ENCODE measurements around the gene PKDREJ. TPM values are rescaled to one million over a fixed set of nuclear protein-coding genes. Genes with fewer than 3 reads are reported as not detected.

The PKDREJ gene
- total RNA-seq, 1 experiment from 2014 or later: not detected

- TSS peak; percentile 43 for BruUV-seq (replicated peaks)
- Mint-ChIP-seq H3K4me1 (ENCODE audit: insufficient read depth, unreplicated experiment) (peaks cover 27% of the 10 kb centered on the region), H3K27ac (ENCODE audit: low read depth, unreplicated experiment) (peak overlapping the region; percentile 97), H3K9me3 (ENCODE audit: unreplicated experiment) (no peaks in the 10 kb centered on the region), H3K27me3 (ENCODE audit: insufficient read depth, unreplicated experiment) (no peaks in the 10 kb centered on the region), H3K36me3 (ENCODE audit: insufficient read depth, unreplicated experiment) (peaks cover 43% of the 10 kb centered on the region), H3K4me3 (ENCODE audit: unreplicated experiment) (peak overlapping the region; percentile 86)
- CTCF ChIA-PET: interaction anchor here (0.8 to 4.0 kb wide), 3 partner anchors 18 to 303 kb away, joined by 3 to 16 read pairs (median 5); no protein-coding TSS in a partner anchor
- POLR2A ChIA-PET: interaction anchor here (1.9 to 2.1 kb wide), 2 partner anchors 39 to 146 kb away, joined by 4 to 7 read pairs; partner anchors contain the start of genes PPARA and TRMU
- peak; percentile 47 for DNase-seq (ENCODE audit: unreplicated experiment)
- no peak for TF ChIP-seq CTCF (IDR thresholded peaks at IDR 0.05; ENCODE audit: unreplicated experiment)
- intact Hi-C loops (cut with micrococcal nuclease): no loop called here
Observed at GRCh38 chr22:46297151-46297812, 34.1 kb upstream of the PKDREJ start.

GRCh38 chr22:46296257-46297150, 33.4 kb upstream of the PKDREJ start, which contains the start of gene GTSE1:
TSS of gene GTSE1 (plus strand) at chr22:46296870. CDS start at chr22:46297401, 531 bp downstream.
- Mint-ChIP-seq H3K27ac (ENCODE audit: low read depth, unreplicated experiment) (peak within 1 kb of the TSS; percentile 97), H3K36me3 (ENCODE audit: insufficient read depth, unreplicated experiment) (peaks cover 48% of the 10 kb centered on the region), H3K4me3 (ENCODE audit: unreplicated experiment) (peak within 1 kb of the TSS; percentile 86), H3K4me1 (ENCODE audit: insufficient read depth, unreplicated experiment) (peaks cover 27% of the 10 kb centered on the region), H3K27me3 (ENCODE audit: insufficient read depth, unreplicated experiment) (no peaks in the 10 kb centered on the region), H3K9me3 (ENCODE audit: unreplicated experiment) (no peaks in the 10 kb centered on the region)
- peak; percentile 98 for DNase-seq (ENCODE audit: unreplicated experiment)
- POLR2A ChIA-PET: interaction anchor here (0.8 to 2.1 kb wide), 9 partner anchors 9 to 288 kb away, joined by 3 to 7 read pairs (median 5); partner anchors contain the start of genes CDPF1, PPARA, TRMU and TTC38
- intact Hi-C loops (cut with micrococcal nuclease): loop anchor here (1.0 kb wide), 2 partner anchors 28 to 174 kb away; partner anchors contain the start of gene TTC38
- CTCF ChIA-PET: interaction anchor here (0.6 to 4.0 kb wide), 7 partner anchors 10 to 302 kb away, joined by 3 to 16 read pairs (median 5); no protein-coding TSS in a partner anchor
- TF ChIP-seq CTCF (IDR thresholded peaks at IDR 0.05; ENCODE audit: unreplicated experiment): no peak
- BruUV-seq (replicated peaks): TSS peak; percentile 64

- intact Hi-C loops (cut with micrococcal nuclease): no loop called here
- peaks cover 44% of the 10 kb centered on the region for H3K36me3 Mint-ChIP-seq (ENCODE audit: insufficient read depth, unreplicated experiment)
- no peaks in the 10 kb centered on the region for H3K9me3 Mint-ChIP-seq (ENCODE audit: unreplicated experiment)
- POLR2A ChIA-PET: interaction anchor here (1.2 to 2.1 kb wide), 7 partner anchors 9 to 287 kb away, joined by 3 to 7 read pairs (median 5); partner anchors contain the start of genes CDPF1, PPARA and TRMU
- DNase-seq (ENCODE audit: unreplicated experiment): no peak
- peak overlapping the region; percentile 97 for H3K27ac Mint-ChIP-seq (ENCODE audit: low read depth, unreplicated experiment)
- CTCF ChIA-PET: interaction anchor here (0.6 to 4.0 kb wide), 7 partner anchors 9 to 290 kb away, joined by 3 to 16 read pairs (median 3); no protein-coding TSS in a partner anchor
- no peak for TF ChIP-seq CTCF (IDR thresholded peaks at IDR 0.05; ENCODE audit: unreplicated experiment)
- H3K4me3 Mint-ChIP-seq (ENCODE audit: unreplicated experiment): peak overlapping the region; percentile 86
- no TSS peak for BruUV-seq (replicated peaks)
- peaks cover 27% of the 10 kb centered on the region for H3K4me1 Mint-ChIP-seq (ENCODE audit: insufficient read depth, unreplicated experiment)
- no peaks in the 10 kb centered on the region for H3K27me3 Mint-ChIP-seq (ENCODE audit: insufficient read depth, unreplicated experiment)
Observed at GRCh38 chr22:46295277-46295971, 32.3 kb upstream of the PKDREJ start.
